CD4-positive, alpha-beta memory T cell (primary cell): Measurements from ENCODE around the gene KCNQ1. TPM values are rescaled to one million over a fixed set of nuclear protein-coding genes. Genes with fewer than 3 reads are reported as not detected.
A peak's percentile ranks its signal among the peaks of the same experiment; 100 is the strongest.

Experiments used
- CTCF ChIA-PET: fragments of 350-600 bp; sonication (Branson Sonifier 250); formaldehyde crosslinking; loops from one replicate; lab custom pipeline; 2021; ENCODE audit warnings: inconsistent platforms; ENCODE audit not compliant: partially characterized antibody; lab: Charles Lee
- POLR2A ChIA-PET: fragments of 350-600 bp; sonication (Branson Sonifier 250); formaldehyde crosslinking; loops from one replicate; lab custom pipeline; 2021; ENCODE audit not compliant: partially characterized antibody; lab: Charles Lee
- DNase-seq, 5 donors: peaks; one replicate each; pipeline versions ENCODE4 v3.0.0 to v3.0.0-alpha.2; 2020 to 2022; ENCODE audit warnings: mixed read lengths in 1 of 5
- H3K27ac ChIP-seq: one replicate; pipeline ENCODE4 v1.7.0; 2013; ENCODE audit warnings: low read depth, low read length
- H3K27me3 ChIP-seq: 2 replicates; pipeline ENCODE4 v1.7.0; 2013; ENCODE audit warnings: mild to moderate bottlenecking, low read length, moderate library complexity; ENCODE audit not compliant: insufficient read depth
- H3K36me3 ChIP-seq: 2 replicates; pipeline ENCODE4 v1.7.0; 2013; ENCODE audit warnings: mild to moderate bottlenecking, low read length, moderate library complexity; ENCODE audit not compliant: insufficient read depth
- H3K4me1 ChIP-seq: 2 replicates; pipeline ENCODE4 v1.7.0; 2013; ENCODE audit warnings: mild to moderate bottlenecking, low read length, moderate library complexity; ENCODE audit not compliant: insufficient read depth
- H3K4me3 ChIP-seq, 2 donors: one replicate each; pipeline ENCODE4 v1.7.0; 2013; ENCODE audit warnings: low read length in 2 of 2, mild to moderate bottlenecking in 1 of 2
- H3K9me3 ChIP-seq, 2 donors: one replicate each; pipeline ENCODE4 v1.7.0; 2013; ENCODE audit warnings: low read length in 2 of 2, control low read depth in 1 of 2; ENCODE audit not compliant: control insufficient read depth in 1 of 2
- H3K27ac Mint-ChIP-seq, 7 donors: one replicate each; pipeline ENCODE4 v1.8.0; 2020 to 2021; ENCODE audit warnings: mixed read lengths in 7 of 7, mild to moderate bottlenecking in 6 of 7, inconsistent platforms in 3 of 7, moderate library complexity in 3 of 7
- H3K27me3 Mint-ChIP-seq, 2 donors: one replicate each; pipeline ENCODE4 v1.8.0; 2020 to 2021; ENCODE audit warnings: mixed read lengths in 2 of 2
- H3K36me3 Mint-ChIP-seq, 2 donors: one replicate each; pipeline ENCODE4 v1.8.0; 2020 to 2021; ENCODE audit warnings: mixed read lengths in 2 of 2, inconsistent platforms in 1 of 2, mild to moderate bottlenecking in 1 of 2
- H3K4me1 Mint-ChIP-seq, 4 donors: one replicate each; pipeline ENCODE4 v1.8.0; 2020 to 2021; ENCODE audit warnings: mixed read lengths in 4 of 4, mild to moderate bottlenecking in 1 of 4
- H3K4me3 Mint-ChIP-seq, 8 donors: one replicate each; pipeline ENCODE4 v1.8.0; 2020 to 2021; ENCODE audit warnings: mixed read lengths in 8 of 8, mild to moderate bottlenecking in 7 of 8, moderate library complexity in 6 of 8, inconsistent platforms in 3 of 8
- H3K9me3 Mint-ChIP-seq, 8 donors: one replicate each; pipeline ENCODE4 v1.8.0; 2020 to 2021; ENCODE audit warnings: mixed read lengths in 8 of 8, mild to moderate bottlenecking in 5 of 8, inconsistent platforms in 3 of 8, moderate library complexity in 1 of 8
- intact Hi-C: fragments of 100-400 bp; cut with micrococcal nuclease; formaldehyde crosslinking; loops from one replicate; pipeline ENCODE4 v1.15.1; 2023
- polyA plus RNA-seq, 2 donors: library from polyadenylated mRNA; unstranded; fragments of 300-500 nt; fragmentation: Illumina TruSeq; gene quantifications; one replicate each; pipeline ENCODE4 v1.2.3, GENCODE V29; 2021
- total RNA-seq, 2 experiments: library from RNA; stranded (reverse); gene quantifications; one replicate each; pipeline ENCODE4 v1.2.3, GENCODE V29; 2021

Gene KCNQ1
- total and polyA plus RNA-seq, 4 experiments from 2014 or later = 5.4 to 21.7 (median 21.5) TPM

- Mint-ChIP-seq H3K36me3 (no peaks in the 10 kb centered on the region), H3K4me3 (no peak overlapping the region), H3K27ac (peak overlapping the region in 1 of 7 donors; percentile 59), H3K9me3 (no peaks in the 10 kb centered on the region), H3K4me1 (peaks cover 0 to 8% (median under 1%) of the 10 kb centered on the region in 4 donors), H3K27me3 (no peaks in the 10 kb centered on the region)
- Histone ChIP-seq H3K4me1 (no peaks in the 10 kb centered on the region), H3K27me3 (no peaks in the 10 kb centered on the region), H3K27ac (no peak overlapping the region), H3K9me3 (no peaks in the 10 kb centered on the region), H3K36me3 (no peaks in the 10 kb centered on the region), H3K4me3 (no peak overlapping the region)
- POLR2A ChIA-PET = no interaction called here
- DNase-seq = no peak
- CTCF ChIA-PET = no interaction called here
- intact Hi-C loops = no loop called here
Observed at GRCh38 chr11:2562890-2563212, 118.0 kb downstream of the KCNQ1 start.

GRCh38 chr11:2563213-2564007 is 118.6 kb downstream of the KCNQ1 start:
- no peaks in the 10 kb centered on the region for H3K4me1 ChIP-seq
- H3K4me3 Mint-ChIP-seq = no peak overlapping the region
- POLR2A ChIA-PET = no interaction called here
- H3K9me3 Mint-ChIP-seq = no peaks in the 10 kb centered on the region
- intact Hi-C loops = no loop called here
- H3K4me1 Mint-ChIP-seq = peaks cover 0 to 6% (median under 1%) of the 10 kb centered on the region in 4 donors
- no peaks in the 10 kb centered on the region for H3K36me3 ChIP-seq
- H3K36me3 Mint-ChIP-seq = no peaks in the 10 kb centered on the region
- H3K9me3 ChIP-seq = no peaks in the 10 kb centered on the region
- no peak overlapping the region for H3K27ac ChIP-seq
- H3K4me3 ChIP-seq = no peak overlapping the region
- CTCF ChIA-PET = interaction anchor here (1.1 kb wide), 1 partner anchor 325 kb away, joined by 3 read pairs; no protein-coding TSS in a partner anchor
- H3K27me3 ChIP-seq = no peaks in the 10 kb centered on the region
- no peak for DNase-seq
- no peaks in the 10 kb centered on the region for H3K27me3 Mint-ChIP-seq
- peak overlapping the region in 1 of 7 donors; percentile 59 for H3K27ac Mint-ChIP-seq

GRCh38 chr11:2564008-2564530 is 119.3 kb downstream of the KCNQ1 start:
- POLR2A ChIA-PET = no interaction called here
- no peak overlapping the region for H3K4me3 ChIP-seq
- H3K9me3 Mint-ChIP-seq = no peaks in the 10 kb centered on the region
- no peaks in the 10 kb centered on the region for H3K4me1 ChIP-seq
- no peak overlapping the region for H3K27ac ChIP-seq
- H3K36me3 ChIP-seq = no peaks in the 10 kb centered on the region
- peaks cover 0 to 3% (median under 1%) of the 10 kb centered on the region in 4 donors for H3K4me1 Mint-ChIP-seq
- no peak overlapping the region for H3K4me3 Mint-ChIP-seq
- intact Hi-C loops = no loop called here
- no peaks in the 10 kb centered on the region for H3K27me3 Mint-ChIP-seq
- H3K36me3 Mint-ChIP-seq = no peaks in the 10 kb centered on the region
- H3K27me3 ChIP-seq = no peaks in the 10 kb centered on the region
- H3K27ac Mint-ChIP-seq = peak overlapping the region in 1 of 7 donors; percentile 36
- CTCF ChIA-PET = interaction anchor here (1.1 kb wide), 1 partner anchor 324 kb away, joined by 3 read pairs; no protein-coding TSS in a partner anchor
- no peak for DNase-seq
- H3K9me3 ChIP-seq = no peaks in the 10 kb centered on the region

GRCh38 chr11:2564588-2565425 is 120.0 kb downstream of the KCNQ1 start:
- no peak for DNase-seq
- no peaks in the 10 kb centered on the region for H3K36me3 Mint-ChIP-seq
- H3K4me3 Mint-ChIP-seq = no peak overlapping the region
- H3K27me3 Mint-ChIP-seq = no peaks in the 10 kb centered on the region
- Histone ChIP-seq H3K27ac (no peak overlapping the region), H3K4me1 (no peaks in the 10 kb centered on the region), H3K27me3 (no peaks in the 10 kb centered on the region), H3K9me3 (no peaks in the 10 kb centered on the region), H3K36me3 (no peaks in the 10 kb centered on the region), H3K4me3 (no peak overlapping the region)
- intact Hi-C loops = no loop called here
- H3K9me3 Mint-ChIP-seq = no peaks in the 10 kb centered on the region
- POLR2A ChIA-PET = no interaction called here
- peaks cover 0 to 3% (median 0%) of the 10 kb centered on the region in 4 donors for H3K4me1 Mint-ChIP-seq
- CTCF ChIA-PET = no interaction called here
- no peak overlapping the region for H3K27ac Mint-ChIP-seq

- ChIA-PET POLR2A (no interaction called here), CTCF (no interaction called here)
- H3K4me3 ChIP-seq = no peak overlapping the region
- Mint-ChIP-seq H3K4me1 (peaks cover 0 to 3% (median 0%) of the 10 kb centered on the region in 4 donors), H3K9me3 (no peaks in the 10 kb centered on the region), H3K27me3 (no peaks in the 10 kb centered on the region), H3K4me3 (no peak overlapping the region), H3K27ac (no peak overlapping the region), H3K36me3 (no peaks in the 10 kb centered on the region)
- no peaks in the 10 kb centered on the region for H3K4me1 ChIP-seq
- no peaks in the 10 kb centered on the region for H3K27me3 ChIP-seq
- intact Hi-C loops = no loop called here
- H3K9me3 ChIP-seq = no peaks in the 10 kb centered on the region
- DNase-seq = peak in 1 of 5 donors; percentile 21
- H3K27ac ChIP-seq = no peak overlapping the region
- no peaks in the 10 kb centered on the region for H3K36me3 ChIP-seq
Observed at GRCh38 chr11:2565447-2566222, 120.8 kb downstream of the KCNQ1 start.

GRCh38 chr11:2566223-2567025 is 121.6 kb downstream of the KCNQ1 start:
- no peak overlapping the region for H3K4me3 ChIP-seq
- peak in 1 of 5 donors; percentile 32 for DNase-seq
- no peaks in the 10 kb centered on the region for H3K27me3 ChIP-seq
- H3K9me3 ChIP-seq = no peaks in the 10 kb centered on the region
- H3K27ac ChIP-seq = no peak overlapping the region
- H3K4me1 ChIP-seq = no peaks in the 10 kb centered on the region
- Mint-ChIP-seq H3K4me3 (no peak overlapping the region), H3K4me1 (peaks cover 0 to 3% (median 0%) of the 10 kb centered on the region in 4 donors), H3K27ac (peak overlapping the region in 1 of 7 donors; percentile 42), H3K36me3 (no peaks in the 10 kb centered on the region), H3K27me3 (no peaks in the 10 kb centered on the region), H3K9me3 (no peaks in the 10 kb centered on the region)
- intact Hi-C loops = no loop called here
- ChIA-PET CTCF (no interaction called here), POLR2A (no interaction called here)
- no peaks in the 10 kb centered on the region for H3K36me3 ChIP-seq
